ENCODE results near the gene CCDC88C.
"Not testable (repeated sequence)": the region's sequence is repeated elsewhere in the genome, so short reads cannot be mapped to it uniquely, and the experiment has no call there.

Gene CCDC88C

DNA sequence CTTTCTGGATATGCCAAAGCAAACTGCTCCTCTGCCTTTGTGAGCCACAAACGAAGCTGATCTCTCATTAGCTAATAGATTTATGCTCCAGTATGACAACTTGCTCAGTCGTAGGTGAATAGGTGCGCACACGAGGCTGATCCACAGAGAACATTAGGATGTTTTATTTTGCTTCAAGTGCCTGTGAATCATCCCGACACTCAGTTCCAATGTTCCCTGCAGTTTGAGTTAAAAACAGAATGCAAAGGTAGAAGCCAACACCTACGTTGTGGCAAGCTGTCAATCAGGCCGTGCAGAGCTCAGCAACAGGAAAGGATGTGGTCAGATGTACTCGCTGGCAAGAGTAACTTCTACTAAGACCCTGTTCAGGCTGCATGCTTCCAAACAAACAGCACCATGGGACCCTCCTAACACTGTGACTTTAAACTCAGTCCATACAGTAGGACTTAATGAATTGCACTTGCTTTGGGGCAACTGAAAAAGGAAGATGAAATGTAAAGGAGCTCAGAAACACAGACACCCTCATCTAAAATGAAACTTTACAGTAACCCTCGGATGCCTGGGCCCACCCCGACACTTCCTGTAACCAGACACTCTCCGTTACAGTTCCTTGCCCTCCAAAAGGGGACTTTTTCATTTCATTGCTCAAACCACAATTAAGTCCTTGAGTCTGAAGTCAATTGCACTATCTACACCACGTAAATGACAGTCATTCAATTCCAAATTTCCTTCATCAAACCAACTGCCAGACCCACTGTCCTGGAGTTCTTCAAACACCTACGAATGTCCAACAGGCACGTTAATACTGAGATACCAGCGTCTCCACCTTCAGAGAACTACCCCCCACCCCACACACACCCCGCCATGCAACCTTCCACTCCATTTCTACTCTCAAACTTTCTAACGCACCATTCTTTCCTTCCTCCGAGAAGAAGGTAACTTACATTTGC lies 1.6 kb downstream of the CCDC88C start:
- DNase-seq: peak; percentile 60

DNA sequence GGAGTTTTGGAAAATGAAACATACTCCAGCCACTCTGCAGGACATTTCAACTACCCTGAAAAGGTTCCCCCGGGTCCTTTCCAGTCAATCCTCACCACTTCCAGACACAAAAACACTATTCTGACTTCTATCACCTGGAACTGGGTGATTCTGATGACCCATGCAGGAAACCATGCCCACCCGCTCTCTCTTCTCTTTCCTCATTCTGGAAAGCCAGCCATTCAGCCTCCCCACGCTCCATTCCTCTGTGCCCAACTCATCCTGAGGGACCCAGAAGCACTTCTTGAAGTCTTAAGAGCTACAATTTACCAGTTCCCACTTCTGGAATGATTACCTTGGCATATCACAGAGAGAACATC lies 3.2 kb downstream of the CCDC88C start:
- no peak for DNase-seq

DNA sequence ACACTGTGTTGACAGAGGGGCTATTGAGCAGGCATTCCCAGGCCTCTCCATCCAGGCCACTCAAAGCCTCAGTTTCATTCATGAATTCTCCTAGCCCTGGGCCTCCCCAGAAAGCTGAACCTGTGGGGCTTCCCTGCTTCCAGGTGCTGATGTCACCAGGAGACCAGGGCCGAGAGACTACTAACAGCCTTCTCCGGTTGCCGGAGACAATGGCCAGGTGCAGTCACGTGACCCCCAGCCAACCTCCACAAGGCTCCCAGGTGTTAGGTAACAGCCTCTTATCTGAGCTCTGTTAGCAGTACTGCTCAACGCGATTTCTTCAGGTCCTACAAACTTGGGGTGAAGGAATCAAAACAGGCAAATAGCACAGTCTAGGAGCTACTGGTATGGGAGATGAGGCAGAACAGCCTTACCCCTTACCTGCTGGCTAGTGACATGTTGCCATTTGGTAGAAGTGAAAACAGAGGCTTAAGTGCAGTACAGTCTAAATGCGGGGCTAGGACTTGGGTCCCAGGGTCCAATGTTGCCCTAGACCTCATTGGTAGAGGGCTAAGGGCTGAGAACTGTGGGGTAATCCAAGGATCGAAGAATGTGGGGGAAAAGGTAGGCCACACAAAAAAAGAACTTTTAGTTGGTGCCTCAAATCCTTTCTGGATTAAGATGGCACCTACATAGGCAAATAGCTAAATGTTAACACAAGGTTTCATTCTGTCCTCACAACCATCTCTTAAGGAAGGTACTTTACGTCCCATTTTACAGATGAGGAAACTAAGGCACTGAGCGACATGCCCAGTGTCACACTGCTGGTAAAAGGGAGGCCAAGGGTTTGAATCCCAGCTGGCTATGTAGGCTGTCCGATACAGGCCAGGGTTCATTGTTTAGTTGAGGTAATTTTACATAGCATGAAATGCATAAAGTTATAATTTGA lies 3.8 kb downstream of the CCDC88C start:
- DNase-seq: no peak

- no peak for DNase-seq
Measured at GRCh38 chr14:91412939-91413338, 4.7 kb downstream of the CCDC88C start.

- DNase-seq: no peak
Measured at GRCh38 chr14:91410771-91411536, 6.7 kb downstream of the CCDC88C start.

DNA sequence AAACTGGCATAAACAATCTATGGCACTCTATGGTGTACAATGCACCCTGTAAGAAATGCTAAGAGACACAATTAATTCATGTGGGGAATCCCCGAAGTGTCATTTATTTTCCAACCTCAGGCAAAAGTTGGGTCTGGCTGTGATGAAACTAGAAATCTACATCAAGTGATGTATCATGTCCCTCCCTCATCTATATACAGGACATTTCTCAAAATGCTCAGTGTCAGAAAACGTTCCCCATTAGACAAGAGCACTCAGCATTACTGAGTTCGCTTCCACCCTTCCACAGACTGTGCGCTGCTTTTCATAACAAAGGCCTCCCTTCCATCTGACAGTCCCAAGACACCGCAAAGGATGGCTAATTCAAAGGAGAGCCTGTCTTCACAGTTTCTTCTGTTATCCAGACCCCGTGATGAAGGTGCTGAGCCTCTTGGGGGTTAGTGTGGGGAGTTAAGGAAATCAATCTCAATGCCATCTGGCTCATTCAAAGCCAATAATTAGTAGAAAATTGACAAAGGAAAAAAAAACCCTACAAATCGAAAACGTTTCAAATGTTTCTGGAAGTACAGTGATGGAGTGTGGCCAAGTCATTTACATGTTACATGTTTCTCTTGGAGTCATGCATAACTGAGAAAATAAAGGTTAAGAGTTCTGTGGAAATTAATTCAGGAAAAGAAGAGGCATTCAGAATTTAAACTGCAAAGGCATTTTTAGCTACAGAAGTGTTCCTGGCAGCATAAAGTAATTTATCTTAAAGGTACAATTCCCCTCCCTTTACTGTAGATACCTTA lies 7.5 kb downstream of the CCDC88C start:
- no peak for DNase-seq

DNA sequence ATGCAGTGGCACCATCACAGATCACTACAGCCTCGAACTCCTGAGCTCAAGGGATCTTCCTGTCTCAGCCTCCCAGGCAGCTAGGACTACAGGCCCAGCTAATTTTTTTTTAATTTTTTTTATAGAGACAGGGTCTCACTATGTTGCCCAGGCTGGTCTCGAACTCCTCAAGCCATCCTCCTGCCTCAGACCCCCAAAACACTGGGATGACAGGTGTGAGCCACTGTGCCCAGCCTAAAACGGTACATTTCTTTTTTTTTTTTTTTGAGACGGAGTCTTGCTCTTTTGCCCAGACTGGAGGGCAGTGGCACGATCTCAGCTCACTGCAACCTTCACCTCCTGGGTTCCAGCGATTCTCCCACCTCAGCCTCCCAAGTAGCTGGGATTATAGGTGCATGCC lies 8.4 kb downstream of the CCDC88C start:
- DNase-seq: not testable (repeated sequence)

- no peak for DNase-seq
Measured at GRCh38 chr14:91406982-91407381, 10.6 kb downstream of the CCDC88C start.

GRCh38 chr14:91406451-91406850 lies 11.2 kb downstream of the CCDC88C start:
- no peak for DNase-seq

- no peak for DNase-seq
Measured at GRCh38 chr14:91405724-91406435, 11.7 kb downstream of the CCDC88C start.

- DNase-seq: peak; percentile 75
Measured at GRCh38 chr14:91405241-91405721, 12.3 kb downstream of the CCDC88C start.

GRCh38 chr14:91402771-91403600 lies 14.6 kb downstream of the CCDC88C start:
- DNase-seq: no peak

GRCh38 chr14:91402348-91402747 lies 15.3 kb downstream of the CCDC88C start:
- DNase-seq: no peak

DNA sequence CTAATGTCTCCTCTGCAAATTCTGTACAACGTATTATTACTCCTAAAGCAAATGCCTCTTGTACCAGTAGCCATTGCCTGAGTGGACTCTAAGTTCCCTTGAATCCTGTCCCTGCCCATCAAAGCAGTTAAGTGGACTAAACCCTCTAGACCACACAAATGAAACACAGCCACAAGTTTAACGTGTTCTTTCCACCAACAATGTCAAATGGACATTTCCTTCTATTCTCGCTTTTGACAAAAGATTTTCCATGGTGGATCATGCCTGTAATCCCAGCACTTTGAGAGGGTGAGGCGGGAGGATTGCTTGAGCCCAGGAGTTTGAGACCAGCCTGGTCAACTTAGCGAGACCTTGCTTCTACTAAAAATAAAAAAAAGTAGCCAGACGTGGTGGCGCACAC lies 15.9 kb downstream of the CCDC88C start:
- DNase-seq: no peak

DNA sequence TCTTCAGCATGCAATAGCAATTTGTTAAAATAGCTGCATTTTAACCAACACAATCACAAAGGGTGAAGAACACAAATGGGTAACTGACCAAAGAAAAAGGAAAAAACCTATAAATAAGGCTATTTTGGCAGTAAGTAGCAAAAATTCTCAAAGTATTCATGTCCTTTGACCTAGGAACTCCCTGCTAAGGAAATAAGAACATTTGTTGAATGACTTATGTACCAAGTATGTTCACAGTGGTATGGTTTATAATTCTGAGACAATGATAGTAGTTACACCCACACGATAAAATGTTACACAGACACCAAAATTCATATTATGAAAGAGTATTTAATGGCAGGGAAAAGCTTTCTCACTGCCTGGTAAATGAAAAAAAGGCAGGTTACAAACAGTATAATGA lies 16.9 kb downstream of the CCDC88C start:
- DNase-seq: no peak

GRCh38 chr14:91399868-91400640 lies 17.6 kb downstream of the CCDC88C start:
- peak; percentile 42 for DNase-seq

DNA sequence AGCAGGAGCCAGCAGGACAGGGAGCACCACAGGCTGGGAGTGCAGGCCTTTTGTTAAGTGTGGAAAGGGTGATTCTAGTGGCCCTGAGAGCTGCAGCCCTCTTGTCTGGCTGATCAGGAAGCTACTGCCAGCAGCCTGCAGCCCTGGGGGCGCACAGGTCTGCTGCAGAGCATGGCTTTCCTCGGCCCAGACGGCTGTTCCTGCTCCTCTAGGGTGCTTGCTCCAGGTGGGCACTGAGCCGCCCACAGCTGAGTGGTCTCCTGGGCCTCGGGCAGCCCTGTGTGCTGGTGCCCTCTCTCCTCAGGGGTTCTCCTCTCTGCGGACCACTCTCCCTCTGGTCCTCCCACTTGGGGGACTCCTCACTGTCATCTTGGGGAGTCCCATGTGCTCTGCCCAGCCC lies 18.9 kb downstream of the CCDC88C start:
- no peak for DNase-seq

DNA sequence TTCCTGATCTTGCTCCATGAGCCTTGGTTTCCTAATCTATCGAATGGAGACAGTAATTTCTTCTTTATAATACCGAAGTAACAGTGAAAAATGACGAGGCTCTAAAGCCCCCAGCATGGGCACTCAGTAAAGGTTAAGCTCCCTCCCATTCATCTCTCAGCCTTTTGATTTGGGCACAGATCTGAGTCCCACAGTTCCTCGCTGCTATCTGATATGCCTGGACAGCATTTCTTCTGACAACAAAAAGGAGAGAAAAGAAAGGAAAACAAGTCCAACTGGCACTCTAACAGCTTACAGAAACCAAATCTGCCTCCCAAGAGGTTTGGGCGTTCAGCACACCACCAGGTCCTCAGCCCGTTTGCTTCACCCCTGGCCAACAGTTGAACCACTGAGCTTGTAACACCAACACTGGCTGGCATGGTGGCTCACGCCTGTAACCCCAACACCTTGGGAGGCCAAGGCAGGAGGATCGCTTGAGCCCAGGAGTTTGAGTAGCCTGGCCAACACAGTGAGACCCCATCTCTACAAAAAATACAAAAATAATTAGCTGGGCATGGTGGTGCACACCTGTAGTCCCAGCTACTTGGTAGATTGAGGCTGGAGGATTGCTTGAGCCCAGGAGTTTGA lies 19.5 kb downstream of the CCDC88C start:
- DNase-seq: no peak

Data from activated naive CD4-positive, alpha-beta T cell treated with anti-CD3 and anti-CD28 coated beads, Interleukin-2, amount 50 U/mL, for 16 hours (primary cell).